Panc1 (cell line): ENCODE results near the gene DCAF15. TPM values are rescaled to one million over a fixed set of nuclear protein-coding genes. Genes with fewer than 3 reads are reported as not detected.

ENCODE experiments used
- ATAC-seq: fragments of 200-7000 bp; cut with Tn5 transposase; 2 replicates; pipeline ENCODE4 v1.9.1; 2020; ENCODE audit warnings: mild to moderate bottlenecking, moderate library complexity
- BruUV-seq: library from RNA; stranded (reverse); fragments of 400-500 nt; replicated peaks from 2 replicates; lab custom pipeline; 2021; lab: Mats Ljungman, UMichigan
- CTCF ChIA-PET: fragments of 300-600 bp; sonication (Branson Sonifier 250); formaldehyde crosslinking; loops from one replicate; lab custom pipeline; 2022; ENCODE audit warnings: antibody characterized with exemption; lab: Charles Lee
- POLR2A ChIA-PET: fragments of 300-600 bp; sonication (Branson Sonifier 250); formaldehyde crosslinking; loops from one replicate; lab custom pipeline; 2022; ENCODE audit warnings: antibody characterized with exemption; lab: Charles Lee
- DNase-seq: peaks from one replicate; pipeline ENCODE4 v3.0.0-alpha.2; 2010; ENCODE audit warnings: low read depth, low spot score
- H3K27ac ChIP-seq: 2 replicates; pipeline ENCODE4 v1.5.1; 2011; ENCODE audit warnings: mild to moderate bottlenecking, low read length, inconsistent platforms
- H3K27me3 ChIP-seq: fragments of 200-500 bp; sonication (Bioruptor generic); 2 replicates; pipeline ENCODE4 v1.6.0; 2014; ENCODE audit warnings: low read length, inconsistent platforms; ENCODE audit not compliant: control insufficient read depth, insufficient read depth
- H3K36me3 ChIP-seq: fragments of 200-500 bp; sonication (Bioruptor generic); 2 replicates; pipeline ENCODE4 v1.5.1; 2014; ENCODE audit warnings: inconsistent platforms, mild to moderate bottlenecking, low read length, moderate library complexity; ENCODE audit not compliant: control insufficient read depth, insufficient read depth
- H3K4me1 ChIP-seq: 2 replicates; pipeline ENCODE4 v1.5.1; 2011; ENCODE audit warnings: inconsistent platforms, mild to moderate bottlenecking, low read length, moderate library complexity; ENCODE audit not compliant: control insufficient read depth, insufficient read depth
- H3K4me3 ChIP-seq, 2 experiments: 2 replicates each; pipeline ENCODE4 v1.5.1; 2011 to 2012; ENCODE audit warnings: low read depth in 2 of 2, low read length in 2 of 2, mild to moderate bottlenecking in 2 of 2, inconsistent platforms in 1 of 2, moderate library complexity in 1 of 2
- H3K9me3 ChIP-seq: fragments of 200-500 bp; sonication (Bioruptor generic); 2 replicates; pipeline ENCODE4 v1.5.1; 2014; ENCODE audit warnings: low read depth, mild to moderate bottlenecking, inconsistent platforms, low read length, moderate library complexity; ENCODE audit not compliant: control insufficient read depth, insufficient read depth
- CTCF ChIP-seq: fragments of 450-650 bp; IDR thresholded peaks from 2 replicates; pipeline ENCODE4 v1.5.1; 2017; ENCODE audit warnings: mild to moderate bottlenecking
- POLR2AphosphoS5 ChIP-seq: IDR thresholded peaks from 2 replicates; pipeline ENCODE4 v1.6.1; 2012; ENCODE audit warnings: mild to moderate bottlenecking, low read depth, low read length, moderate library complexity
- REST ChIP-seq, 2 experiments: IDR thresholded peaks; 2 replicates each; pipeline ENCODE4 v1.6.1; 2011 to 2012; ENCODE audit warnings: low read depth in 2 of 2, control low read depth in 1 of 2, low read length in 1 of 2, mild to moderate bottlenecking in 1 of 2, moderate library complexity in 1 of 2; ENCODE audit not compliant: insufficient read depth in 1 of 2
- SIN3A ChIP-seq: IDR thresholded peaks from 2 replicates; pipeline ENCODE4 v1.6.1; 2012; ENCODE audit warnings: low read depth, mild to moderate bottlenecking, low read length, moderate library complexity, borderline replicate concordance; ENCODE audit not compliant: insufficient read depth
- TCF7L2 ChIP-seq: IDR thresholded peaks from 2 replicates; pipeline ENCODE4 v1.6.1; 2011; ENCODE audit warnings: mild to moderate bottlenecking, low read depth, low read length, inconsistent platforms
- in situ Hi-C: cut with HindIII; loops from 2 replicates; pipeline ENCODE4 v1.10.0; 2016; ENCODE audit warnings: low sequenced_read_pairs, low pct_unique_long_range_greater_than_20kb
- intact Hi-C: fragments of 100-400 bp; cut with micrococcal nuclease; formaldehyde crosslinking; loops from one replicate; pipeline ENCODE4 v1.10.0; 2022; ENCODE audit not compliant: unreplicated experiment
- total RNA-seq: library from RNA; stranded (reverse); gene quantifications from one replicate; pipeline ENCODE4 v1.2.1, GENCODE V29; 2021; ENCODE audit not compliant: unreplicated experiment

Gene DCAF15
- total RNA-seq, 1 experiment from 2014 or later = 38.8 TPM

- TF ChIP-seq TCF7L2 = no peak
- no peak for TF ChIP-seq REST (IDR thresholded peaks at IDR 0.05; ENCODE audit: insufficient read depth in 1 of 2, low read depth in 2 of 2, low read length in 1 of 2)
- no peak for TF ChIP-seq POLR2AphosphoS5
- no peak for TF ChIP-seq CTCF
- no peak for TF ChIP-seq SIN3A
These were observed 33.5 kb downstream of the DCAF15 start for GRCh38 chr19:13985771-13986347.

GRCh38 chr19:13986348-13986904, 34.1 kb downstream of the DCAF15 start:
- CTCF ChIA-PET = no interaction called here
- DNase-seq (no peak), ATAC-seq (peak; percentile 52)
- no peaks in the 10 kb centered on the region for H3K36me3 ChIP-seq
- H3K4me1 ChIP-seq = peaks cover 8% of the 10 kb centered on the region
- H3K27ac ChIP-seq = no peak overlapping the region
- intact Hi-C loops = no loop called here
- POLR2A ChIA-PET = no interaction called here
- in situ Hi-C loops = no loop called here
- no peak overlapping the region for H3K4me3 ChIP-seq
- BruUV-seq = no TSS peak
- TF ChIP-seq SIN3A (no peak), CTCF (no peak), REST (IDR thresholded peaks at IDR 0.05; ENCODE audit: insufficient read depth in 1 of 2, low read depth in 2 of 2, low read length in 1 of 2) (no peak), TCF7L2 (no peak), POLR2AphosphoS5 (no peak)
- no peaks in the 10 kb centered on the region for H3K27me3 ChIP-seq
- no peaks in the 10 kb centered on the region for H3K9me3 ChIP-seq

More at GRCh38 chr19:13985771-13986347, 33.5 kb downstream of the DCAF15 start:
- Histone ChIP-seq H3K36me3 (no peaks in the 10 kb centered on the region), H3K27me3 (no peaks in the 10 kb centered on the region), H3K9me3 (no peaks in the 10 kb centered on the region), H3K4me3 (no peak overlapping the region), H3K27ac (no peak overlapping the region), H3K4me1 (peaks cover 8% of the 10 kb centered on the region)
- in situ Hi-C loops (no loop called here), intact Hi-C loops (no loop called here)
- ChIA-PET CTCF (no interaction called here), POLR2A (no interaction called here)
- no TSS peak for BruUV-seq
- peak; percentile 33; the same call in 1 of the 2 replicates for ATAC-seq
- DNase-seq = no peak
